HEK293 (cell line): ENCODE data around the gene ACTG1.
A peak's percentile ranks its signal among the peaks of the same experiment; 100 is the strongest.

Source experiments
- CTCF ChIA-PET: fragments of 350-600 bp; formaldehyde crosslinking; extraction: SDS; loops from one replicate; lab custom pipeline; 2021; ENCODE audit warnings: antibody characterized with exemption; lab: Yijun Ruan, JAX
- POLR2A ChIA-PET: fragments of 300-600 bp; formaldehyde crosslinking; extraction: SDS; loops from one replicate; lab custom pipeline; 2020; ENCODE audit warnings: antibody characterized with exemption, inconsistent platforms; lab: Yijun Ruan, JAX
- H3K27ac ChIP-seq: fragments of 200-500 bp; sonication (Bioruptor generic); 2 replicates; pipeline ENCODE4 v1.5.1; 2014; ENCODE audit warnings: low read depth, low read length, control low read depth, inconsistent platforms; ENCODE audit errors: extremely low read depth
- H3K36me3 ChIP-seq, 2 experiments: fragments of 200-500 bp in 1 of 2; sonication (Bioruptor generic) in 1 of 2; 1 replicate in 1 of 2; 2 replicates in 1 of 2; pipeline ENCODE4 v1.5.1; 2014 to 2017; ENCODE audit warnings: inconsistent platforms in 2 of 2, low read length in 2 of 2; ENCODE audit not compliant: control insufficient read depth in 2 of 2, insufficient read depth in 1 of 2
- H3K4me1 ChIP-seq: fragments of 200-500 bp; sonication (Bioruptor generic); 2 replicates; pipeline ENCODE4 v1.5.1; 2014; ENCODE audit warnings: mild to moderate bottlenecking, low read length, inconsistent platforms; ENCODE audit not compliant: control insufficient read depth, insufficient read depth
- H3K4me3 ChIP-seq: 2 replicates; pipeline ENCODE4 v1.5.1; 2011; ENCODE audit warnings: low read depth, mild to moderate bottlenecking, control low read depth, low read length, moderate library complexity
- H3K9me3 ChIP-seq: fragments of 200-500 bp; sonication (Bioruptor generic); 2 replicates; pipeline ENCODE4 v1.5.1; 2014; ENCODE audit warnings: low read depth, low read length, inconsistent platforms; ENCODE audit not compliant: control insufficient read depth, insufficient read depth
- GLIS1 ChIP-seq: fragments of 450-650 bp; formaldehyde crosslinking; IDR thresholded peaks from 2 replicates; pipeline ENCODE4 v1.5.1; 2016; ENCODE audit warnings: missing biosample characterization, missing genetic modification characterization
- KLF1 ChIP-seq: fragments of 450-650 bp; formaldehyde crosslinking; IDR thresholded peaks from 2 replicates; pipeline ENCODE4 v1.5.1; 2016; ENCODE audit warnings: missing biosample characterization, missing genetic modification characterization
- KLF16 ChIP-seq: fragments of 450-650 bp; formaldehyde crosslinking; IDR thresholded peaks from 2 replicates; pipeline ENCODE4 v1.5.1; 2017; ENCODE audit warnings: missing biosample characterization, missing genetic modification characterization
- KLF7 ChIP-seq: fragments of 450-650 bp; formaldehyde crosslinking; IDR thresholded peaks from 2 replicates; pipeline ENCODE4 v1.5.1; 2016; ENCODE audit warnings: missing biosample characterization, missing genetic modification characterization, borderline replicate concordance
- KLF8 ChIP-seq: fragments of 450-650 bp; formaldehyde crosslinking; IDR thresholded peaks from 2 replicates; pipeline ENCODE4 v1.5.1; 2016; ENCODE audit warnings: missing biosample characterization, missing genetic modification characterization
- SCRT2 ChIP-seq: fragments of 450-650 bp; formaldehyde crosslinking; IDR thresholded peaks from 2 replicates; pipeline ENCODE4 v1.5.1; 2016; ENCODE audit warnings: missing biosample characterization, missing genetic modification characterization
- ZIC2 ChIP-seq: fragments of 450-650 bp; formaldehyde crosslinking; IDR thresholded peaks from 2 replicates; pipeline ENCODE4 v1.5.1; 2016; ENCODE audit warnings: missing biosample characterization, missing genetic modification characterization
- ZNF157 ChIP-seq: fragments of 450-650 bp; formaldehyde crosslinking; IDR thresholded peaks from 2 replicates; pipeline ENCODE4 v1.5.1; 2016; ENCODE audit warnings: missing biosample characterization, missing genetic modification characterization
- ZNF19 ChIP-seq: fragments of 450-650 bp; formaldehyde crosslinking; IDR thresholded peaks from 2 replicates; pipeline ENCODE4; 2016; ENCODE audit warnings: missing biosample characterization, missing genetic modification characterization, low read depth
- ZNF211 ChIP-seq: fragments of 450-650 bp; formaldehyde crosslinking; IDR thresholded peaks from 2 replicates; pipeline ENCODE4 v1.5.1; 2016; ENCODE audit warnings: low read depth, missing biosample characterization, missing genetic modification characterization
- ZNF214 ChIP-seq: fragments of 450-650 bp; formaldehyde crosslinking; IDR thresholded peaks from 2 replicates; pipeline ENCODE4 v1.5.1; 2017; ENCODE audit warnings: missing biosample characterization, mild to moderate bottlenecking, missing genetic modification characterization, borderline replicate concordance
- ZNF311 ChIP-seq: fragments of 450-650 bp; formaldehyde crosslinking; IDR thresholded peaks from 2 replicates; pipeline ENCODE4 v1.5.1; 2017; ENCODE audit warnings: missing biosample characterization, missing genetic modification characterization, borderline replicate concordance
- ZNF404 ChIP-seq: fragments of 450-650 bp; formaldehyde crosslinking; IDR thresholded peaks from 2 replicates; pipeline ENCODE4 v1.5.1; 2017; ENCODE audit warnings: missing biosample characterization, missing genetic modification characterization
- ZNF555 ChIP-seq: fragments of 450-650 bp; formaldehyde crosslinking; conservative IDR thresholded peaks from 2 replicates; pipeline ENCODE4 v1.5.1; 2017; ENCODE audit warnings: missing biosample characterization, mild to moderate bottlenecking, missing genetic modification characterization, inconsistent platforms
- ZNF677 ChIP-seq: fragments of 450-650 bp; IDR thresholded peaks from 2 replicates; pipeline ENCODE4 v1.5.0; 2018; ENCODE audit warnings: missing biosample characterization, mild to moderate bottlenecking, missing genetic modification characterization, moderate library complexity
- ZXDB ChIP-seq: fragments of 450-650 bp; formaldehyde crosslinking; IDR thresholded peaks from 2 replicates; pipeline ENCODE4 v1.5.1; 2016; ENCODE audit warnings: missing biosample characterization, missing genetic modification characterization
- TF ChIP-seq, protein P1 (sequence below): fragments of 450-650 bp; formaldehyde crosslinking; IDR thresholded peaks from 2 replicates; pipeline ENCODE4 v1.5.1; 2016; ENCODE audit warnings: missing biosample characterization, missing genetic modification characterization, low read depth
- TF ChIP-seq, protein P2 (sequence below): fragments of 450-650 bp; formaldehyde crosslinking; IDR thresholded peaks from 2 replicates; pipeline ENCODE4 v1.5.1; 2016; ENCODE audit warnings: missing biosample characterization, missing genetic modification characterization
- TF ChIP-seq, protein P3 (sequence below): fragments of 450-650 bp; formaldehyde crosslinking; IDR thresholded peaks from 2 replicates; pipeline ENCODE4 v1.5.1; 2017; ENCODE audit warnings: missing biosample characterization, missing genetic modification characterization
- TF ChIP-seq, protein P4 (sequence below): fragments of 450-650 bp; formaldehyde crosslinking; conservative IDR thresholded peaks from 2 replicates; pipeline ENCODE4 v1.5.1; 2016; ENCODE audit warnings: low read depth, missing biosample characterization, missing genetic modification characterization
- TF ChIP-seq, protein P5 (sequence below): fragments of 450-650 bp; formaldehyde crosslinking; IDR thresholded peaks from 2 replicates; pipeline ENCODE4 v1.5.1; 2016; ENCODE audit warnings: missing biosample characterization, missing genetic modification characterization
- TF ChIP-seq, protein P6 (sequence below): fragments of 450-650 bp; formaldehyde crosslinking; IDR thresholded peaks from 2 replicates; pipeline ENCODE4 v1.5.1; 2016; ENCODE audit warnings: missing biosample characterization, missing genetic modification characterization

Gene ACTG1

DNA sequence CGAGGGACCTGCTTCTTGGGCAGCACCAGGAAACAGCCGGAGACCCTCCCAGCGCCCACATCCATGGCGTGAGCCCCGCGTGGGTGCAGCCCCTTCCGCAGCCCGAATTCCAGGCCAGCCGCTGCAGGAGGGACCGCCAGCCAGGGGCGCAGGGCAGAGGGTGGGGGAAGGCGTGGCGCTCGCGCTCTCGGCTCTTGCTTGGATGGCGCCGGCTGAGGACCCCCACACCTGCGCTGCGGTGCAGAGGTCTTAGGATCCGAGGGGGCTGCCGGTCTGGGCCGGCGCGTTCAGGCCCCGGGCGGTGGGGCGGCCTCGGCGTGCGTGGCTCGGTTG, 28.8 kb downstream of the ACTG1 start (continued):
- TF ChIP-seq, protein P1, sequence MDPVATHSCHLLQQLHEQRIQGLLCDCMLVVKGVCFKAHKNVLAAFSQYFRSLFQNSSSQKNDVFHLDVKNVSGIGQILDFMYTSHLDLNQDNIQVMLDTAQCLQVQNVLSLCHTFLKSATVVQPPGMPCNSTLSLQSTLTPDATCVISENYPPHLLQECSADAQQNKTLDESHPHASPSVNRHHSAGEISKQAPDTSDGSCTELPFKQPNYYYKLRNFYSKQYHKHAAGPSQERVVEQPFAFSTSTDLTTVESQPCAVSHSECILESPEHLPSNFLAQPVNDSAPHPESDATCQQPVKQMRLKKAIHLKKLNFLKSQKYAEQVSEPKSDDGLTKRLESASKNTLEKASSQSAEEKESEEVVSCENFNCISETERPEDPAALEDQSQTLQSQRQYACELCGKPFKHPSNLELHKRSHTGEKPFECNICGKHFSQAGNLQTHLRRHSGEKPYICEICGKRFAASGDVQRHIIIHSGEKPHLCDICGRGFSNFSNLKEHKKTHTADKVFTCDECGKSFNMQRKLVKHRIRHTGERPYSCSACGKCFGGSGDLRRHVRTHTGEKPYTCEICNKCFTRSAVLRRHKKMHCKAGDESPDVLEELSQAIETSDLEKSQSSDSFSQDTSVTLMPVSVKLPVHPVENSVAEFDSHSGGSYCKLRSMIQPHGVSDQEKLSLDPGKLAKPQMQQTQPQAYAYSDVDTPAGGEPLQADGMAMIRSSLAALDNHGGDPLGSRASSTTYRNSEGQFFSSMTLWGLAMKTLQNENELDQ (tag by site-specific recombination), result no peak
- TF ChIP-seq ZNF157 (tag by site-specific recombination), result no peak
- TF ChIP-seq SCRT2 (tag by site-specific recombination), result no peak
- TF ChIP-seq ZNF311, result no peak
- no peak for TF ChIP-seq ZNF214 (tag by site-specific recombination)
- no peak for TF ChIP-seq KLF8
- TF ChIP-seq ZNF555 (tag by site-specific recombination), result no peak
- TF ChIP-seq KLF1 (tag by site-specific recombination), result no peak

DNA sequence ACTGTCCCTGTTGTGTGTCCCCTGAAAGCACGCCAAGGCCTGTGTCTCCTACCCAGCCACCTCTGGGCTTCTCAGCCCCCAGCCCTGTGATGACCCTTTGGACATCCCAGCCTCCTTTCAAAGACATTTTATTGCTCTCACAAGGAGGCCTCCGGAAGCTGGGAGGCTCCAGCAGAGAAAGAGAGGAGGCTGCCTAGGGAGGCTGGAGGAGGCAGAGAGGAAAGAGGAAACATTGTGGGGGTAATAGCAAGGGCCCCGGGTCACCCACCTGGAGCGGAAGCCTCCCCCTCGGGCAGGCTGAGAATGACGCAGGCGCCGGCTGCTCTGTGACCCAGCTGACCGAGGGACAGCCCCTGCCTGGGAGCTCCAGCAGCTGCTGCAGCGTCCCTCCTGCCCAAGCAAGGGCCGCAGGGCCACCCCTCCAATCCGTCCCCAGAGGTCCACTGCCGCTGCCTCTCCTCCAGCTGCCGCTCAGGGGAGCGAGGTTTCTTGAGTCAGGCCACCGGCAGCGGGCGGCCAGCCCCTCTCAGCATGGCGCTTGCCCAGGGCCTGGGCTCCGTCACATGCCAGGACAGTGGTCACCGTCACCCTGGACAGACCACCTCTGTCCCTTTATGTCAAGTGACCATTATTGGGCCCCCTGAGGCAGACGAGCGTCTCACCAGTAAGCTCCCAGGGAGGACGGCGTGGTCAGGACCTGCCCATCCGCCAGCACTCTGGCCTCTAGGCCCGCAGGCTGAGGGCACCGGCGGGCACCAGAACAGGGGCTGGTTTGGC, 29.3 kb downstream of the ACTG1 start:
- H3K4me3 ChIP-seq, result no peak overlapping the region
- no peaks in the 10 kb centered on the region for H3K9me3 ChIP-seq
- no peak overlapping the region for H3K27ac ChIP-seq
- POLR2A ChIA-PET, result interaction anchor here (0.6 to 2.2 kb wide), 4 partner anchors 24 to 91 kb away, joined by 3 to 13 read pairs (median 6); partner anchors contain the start of gene BAHCC1
- H3K4me1 ChIP-seq, result peaks cover 5% of the 10 kb centered on the region
- CTCF ChIA-PET, result interaction anchor here (0.7 to 3.1 kb wide), 11 partner anchors 37 to 229 kb away, joined by 3 to 28 read pairs (median 4); no protein-coding TSS in a partner anchor
- no peaks in the 10 kb centered on the region for H3K36me3 ChIP-seq
- TF ChIP-seq, protein P2, sequence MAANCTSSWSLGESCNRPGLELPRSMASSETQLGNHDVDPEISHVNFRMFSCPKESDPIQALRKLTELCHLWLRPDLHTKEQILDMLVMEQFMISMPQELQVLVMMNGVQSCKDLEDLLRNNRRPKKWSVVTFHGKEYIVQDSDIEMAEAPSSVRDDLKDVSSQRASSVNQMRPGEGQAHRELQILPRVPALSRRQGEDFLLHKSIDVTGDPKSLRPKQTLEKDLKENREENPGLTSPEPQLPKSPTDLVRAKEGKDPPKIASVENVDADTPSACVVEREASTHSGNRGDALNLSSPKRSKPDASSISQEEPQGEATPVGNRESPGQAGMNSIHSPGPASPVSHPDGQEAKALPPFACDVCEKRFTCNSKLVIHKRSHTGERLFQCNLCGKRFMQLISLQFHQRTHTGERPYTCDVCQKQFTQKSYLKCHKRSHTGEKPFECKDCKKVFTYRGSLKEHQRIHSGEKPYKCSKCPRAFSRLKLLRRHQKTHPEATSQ, result no peak
- TF ChIP-seq GLIS1 (tag by site-specific recombination) (peak; percentile 63), ZNF211 (no peak), ZXDB (no peak), KLF16 (tag by site-specific recombination) (no peak), KLF7 (tag by site-specific recombination) (no peak), ZNF677 (tag by site-specific recombination) (no peak), ZNF19 (no peak), ZNF404 (no peak), ZIC2 (tag by site-specific recombination) (0 out of 2 replicates have a peak, but pooled peaks have one; percentile 6)
- TF ChIP-seq, protein P3, sequence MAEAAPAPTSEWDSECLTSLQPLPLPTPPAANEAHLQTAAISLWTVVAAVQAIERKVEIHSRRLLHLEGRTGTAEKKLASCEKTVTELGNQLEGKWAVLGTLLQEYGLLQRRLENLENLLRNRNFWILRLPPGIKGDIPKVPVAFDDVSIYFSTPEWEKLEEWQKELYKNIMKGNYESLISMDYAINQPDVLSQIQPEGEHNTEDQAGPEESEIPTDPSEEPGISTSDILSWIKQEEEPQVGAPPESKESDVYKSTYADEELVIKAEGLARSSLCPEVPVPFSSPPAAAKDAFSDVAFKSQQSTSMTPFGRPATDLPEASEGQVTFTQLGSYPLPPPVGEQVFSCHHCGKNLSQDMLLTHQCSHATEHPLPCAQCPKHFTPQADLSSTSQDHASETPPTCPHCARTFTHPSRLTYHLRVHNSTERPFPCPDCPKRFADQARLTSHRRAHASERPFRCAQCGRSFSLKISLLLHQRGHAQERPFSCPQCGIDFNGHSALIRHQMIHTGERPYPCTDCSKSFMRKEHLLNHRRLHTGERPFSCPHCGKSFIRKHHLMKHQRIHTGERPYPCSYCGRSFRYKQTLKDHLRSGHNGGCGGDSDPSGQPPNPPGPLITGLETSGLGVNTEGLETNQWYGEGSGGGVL (tag by site-specific recombination), result 0 out of 2 replicates have a peak, but pooled peaks have one; percentile 11
- TF ChIP-seq, protein P4, sequence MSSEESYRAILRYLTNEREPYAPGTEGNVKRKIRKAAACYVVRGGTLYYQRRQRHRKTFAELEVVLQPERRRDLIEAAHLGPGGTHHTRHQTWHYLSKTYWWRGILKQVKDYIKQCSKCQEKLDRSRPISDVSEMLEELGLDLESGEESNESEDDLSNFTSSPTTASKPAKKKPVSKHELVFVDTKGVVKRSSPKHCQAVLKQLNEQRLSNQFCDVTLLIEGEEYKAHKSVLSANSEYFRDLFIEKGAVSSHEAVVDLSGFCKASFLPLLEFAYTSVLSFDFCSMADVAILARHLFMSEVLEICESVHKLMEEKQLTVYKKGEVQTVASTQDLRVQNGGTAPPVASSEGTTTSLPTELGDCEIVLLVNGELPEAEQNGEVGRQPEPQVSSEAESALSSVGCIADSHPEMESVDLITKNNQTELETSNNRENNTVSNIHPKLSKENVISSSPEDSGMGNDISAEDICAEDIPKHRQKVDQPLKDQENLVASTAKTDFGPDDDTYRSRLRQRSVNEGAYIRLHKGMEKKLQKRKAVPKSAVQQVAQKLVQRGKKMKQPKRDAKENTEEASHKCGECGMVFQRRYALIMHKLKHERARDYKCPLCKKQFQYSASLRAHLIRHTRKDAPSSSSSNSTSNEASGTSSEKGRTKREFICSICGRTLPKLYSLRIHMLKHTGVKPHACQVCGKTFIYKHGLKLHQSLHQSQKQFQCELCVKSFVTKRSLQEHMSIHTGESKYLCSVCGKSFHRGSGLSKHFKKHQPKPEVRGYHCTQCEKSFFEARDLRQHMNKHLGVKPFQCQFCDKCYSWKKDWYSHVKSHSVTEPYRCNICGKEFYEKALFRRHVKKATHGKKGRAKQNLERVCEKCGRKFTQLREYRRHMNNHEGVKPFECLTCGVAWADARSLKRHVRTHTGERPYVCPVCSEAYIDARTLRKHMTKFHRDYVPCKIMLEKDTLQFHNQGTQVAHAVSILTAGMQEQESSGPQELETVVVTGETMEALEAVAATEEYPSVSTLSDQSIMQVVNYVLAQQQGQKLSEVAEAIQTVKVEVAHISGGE (tag by site-specific recombination), result no peak
- TF ChIP-seq, protein P5, sequence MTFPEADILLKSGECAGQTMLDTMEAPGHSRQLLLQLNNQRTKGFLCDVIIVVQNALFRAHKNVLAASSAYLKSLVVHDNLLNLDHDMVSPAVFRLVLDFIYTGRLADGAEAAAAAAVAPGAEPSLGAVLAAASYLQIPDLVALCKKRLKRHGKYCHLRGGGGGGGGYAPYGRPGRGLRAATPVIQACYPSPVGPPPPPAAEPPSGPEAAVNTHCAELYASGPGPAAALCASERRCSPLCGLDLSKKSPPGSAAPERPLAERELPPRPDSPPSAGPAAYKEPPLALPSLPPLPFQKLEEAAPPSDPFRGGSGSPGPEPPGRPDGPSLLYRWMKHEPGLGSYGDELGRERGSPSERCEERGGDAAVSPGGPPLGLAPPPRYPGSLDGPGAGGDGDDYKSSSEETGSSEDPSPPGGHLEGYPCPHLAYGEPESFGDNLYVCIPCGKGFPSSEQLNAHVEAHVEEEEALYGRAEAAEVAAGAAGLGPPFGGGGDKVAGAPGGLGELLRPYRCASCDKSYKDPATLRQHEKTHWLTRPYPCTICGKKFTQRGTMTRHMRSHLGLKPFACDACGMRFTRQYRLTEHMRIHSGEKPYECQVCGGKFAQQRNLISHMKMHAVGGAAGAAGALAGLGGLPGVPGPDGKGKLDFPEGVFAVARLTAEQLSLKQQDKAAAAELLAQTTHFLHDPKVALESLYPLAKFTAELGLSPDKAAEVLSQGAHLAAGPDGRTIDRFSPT, result peak; percentile 60
- TF ChIP-seq, protein P6, sequence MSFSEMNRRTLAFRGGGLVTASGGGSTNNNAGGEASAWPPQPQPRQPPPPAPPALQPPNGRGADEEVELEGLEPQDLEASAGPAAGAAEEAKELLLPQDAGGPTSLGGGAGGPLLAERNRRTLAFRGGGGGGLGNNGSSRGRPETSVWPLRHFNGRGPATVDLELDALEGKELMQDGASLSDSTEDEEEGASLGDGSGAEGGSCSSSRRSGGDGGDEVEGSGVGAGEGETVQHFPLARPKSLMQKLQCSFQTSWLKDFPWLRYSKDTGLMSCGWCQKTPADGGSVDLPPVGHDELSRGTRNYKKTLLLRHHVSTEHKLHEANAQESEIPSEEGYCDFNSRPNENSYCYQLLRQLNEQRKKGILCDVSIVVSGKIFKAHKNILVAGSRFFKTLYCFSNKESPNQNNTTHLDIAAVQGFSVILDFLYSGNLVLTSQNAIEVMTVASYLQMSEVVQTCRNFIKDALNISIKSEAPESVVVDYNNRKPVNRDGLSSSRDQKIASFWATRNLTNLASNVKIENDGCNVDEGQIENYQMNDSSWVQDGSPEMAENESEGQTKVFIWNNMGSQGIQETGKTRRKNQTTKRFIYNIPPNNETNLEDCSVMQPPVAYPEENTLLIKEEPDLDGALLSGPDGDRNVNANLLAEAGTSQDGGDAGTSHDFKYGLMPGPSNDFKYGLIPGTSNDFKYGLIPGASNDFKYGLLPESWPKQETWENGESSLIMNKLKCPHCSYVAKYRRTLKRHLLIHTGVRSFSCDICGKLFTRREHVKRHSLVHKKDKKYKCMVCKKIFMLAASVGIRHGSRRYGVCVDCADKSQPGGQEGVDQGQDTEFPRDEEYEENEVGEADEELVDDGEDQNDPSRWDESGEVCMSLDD, result no peak
